NB4 (cell line): ENCODE data around the gene SNED1.
A peak's percentile ranks its signal among the peaks of the same experiment; 100 is the strongest.

Experiments used
- DNase-seq: peaks from one replicate; pipeline ENCODE4 v3.0.0; 2010; ENCODE audit warnings: low read depth
- H3K4me3 ChIP-seq: one replicate; pipeline ENCODE4 v1.5.1; 2011; ENCODE audit warnings: mild to moderate bottlenecking, low read depth, low read length, moderate library complexity
- MYC ChIP-seq: IDR thresholded peaks from 2 replicates; pipeline ENCODE4 v1.6.1; 2011; ENCODE audit warnings: low read depth, low read length
- POLR2A ChIP-seq: IDR thresholded peaks from 2 replicates; pipeline ENCODE4 v1.6.1; 2011; ENCODE audit warnings: mild to moderate bottlenecking; ENCODE audit not compliant: insufficient read length; ENCODE audit errors: extremely low read depth
- TF ChIP-seq, protein P1 (sequence below): IDR thresholded peaks from 2 replicates; pipeline ENCODE4 v1.6.1; 2011; ENCODE audit warnings: low read depth, low read length
- TF ChIP-seq, protein P2 (sequence below): IDR thresholded peaks from one replicate; pipeline ENCODE4 v1.5.1; 2012; ENCODE audit warnings: low read depth, low read length

SNED1 gene

DNA sequence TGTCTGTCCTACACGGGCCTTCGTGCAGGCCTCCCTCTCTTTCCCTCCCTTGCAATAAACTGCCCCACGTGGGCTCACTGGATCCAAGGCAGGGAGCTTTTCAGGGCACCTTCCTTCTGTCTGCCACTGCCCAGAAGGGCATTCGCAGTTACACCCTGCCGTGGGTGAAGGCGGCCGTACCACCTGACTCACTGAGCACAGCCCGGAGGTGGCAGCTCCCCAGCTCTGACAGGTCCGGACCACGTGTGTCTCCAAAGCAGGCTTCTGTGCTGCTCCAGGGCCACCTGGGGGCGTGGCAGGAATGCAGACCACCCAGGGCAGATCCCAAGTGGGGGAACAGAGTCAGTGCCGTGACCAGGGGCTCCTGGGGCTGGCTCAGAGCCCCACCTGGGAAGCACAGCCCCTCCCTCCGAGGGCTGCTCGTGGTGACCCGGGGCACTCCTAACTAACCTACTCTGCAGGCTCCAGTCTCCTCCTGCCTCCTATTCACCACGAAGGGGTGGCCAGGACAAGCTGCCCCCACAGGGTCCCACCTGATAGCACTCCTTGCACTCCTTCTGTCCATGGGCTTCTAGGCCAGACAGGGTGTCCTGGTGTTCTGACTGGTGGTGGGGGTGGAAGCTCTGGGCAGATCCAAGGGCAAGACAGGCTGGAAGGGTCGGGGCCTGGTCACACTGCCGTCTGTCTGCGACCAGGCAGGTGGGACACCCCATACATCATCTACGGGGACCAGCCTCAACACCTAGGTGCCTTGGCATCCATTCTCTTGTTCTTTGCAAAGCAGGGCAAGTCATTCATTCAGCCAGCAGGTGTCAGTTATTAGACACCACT is 9.7 kb downstream of the SNED1 start:
- DNase-seq: no peak
- TF ChIP-seq MYC: no peak
- TF ChIP-seq, protein P1, sequence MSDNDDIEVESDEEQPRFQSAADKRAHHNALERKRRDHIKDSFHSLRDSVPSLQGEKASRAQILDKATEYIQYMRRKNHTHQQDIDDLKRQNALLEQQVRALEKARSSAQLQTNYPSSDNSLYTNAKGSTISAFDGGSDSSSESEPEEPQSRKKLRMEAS: no peak
- no peak for TF ChIP-seq POLR2A
- H3K4me3 ChIP-seq: no peak overlapping the region

DNA sequence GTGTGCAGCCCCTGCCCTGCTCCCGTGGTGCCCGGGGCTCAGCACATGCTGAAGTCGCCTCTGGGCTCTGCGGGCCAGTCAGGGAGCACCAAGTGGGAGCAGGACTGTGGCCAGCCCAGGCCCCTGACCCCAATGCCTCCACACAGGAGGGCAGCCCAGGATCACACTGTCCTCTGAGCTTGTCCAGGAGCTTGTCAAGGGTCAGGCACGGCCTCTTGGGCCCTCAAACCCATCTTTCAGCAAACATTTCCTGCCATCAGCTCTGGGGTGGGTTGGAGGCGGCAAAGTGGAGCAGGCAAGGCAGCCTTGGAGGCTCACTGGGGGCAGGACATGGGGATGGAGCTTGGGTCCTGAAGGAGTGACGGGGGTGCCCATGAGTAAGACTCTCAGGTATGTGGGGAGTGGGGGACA is 10.3 kb downstream of the SNED1 start:
- TF ChIP-seq, protein P1: no peak
- TF ChIP-seq POLR2A: no peak
- TF ChIP-seq, protein P2, sequence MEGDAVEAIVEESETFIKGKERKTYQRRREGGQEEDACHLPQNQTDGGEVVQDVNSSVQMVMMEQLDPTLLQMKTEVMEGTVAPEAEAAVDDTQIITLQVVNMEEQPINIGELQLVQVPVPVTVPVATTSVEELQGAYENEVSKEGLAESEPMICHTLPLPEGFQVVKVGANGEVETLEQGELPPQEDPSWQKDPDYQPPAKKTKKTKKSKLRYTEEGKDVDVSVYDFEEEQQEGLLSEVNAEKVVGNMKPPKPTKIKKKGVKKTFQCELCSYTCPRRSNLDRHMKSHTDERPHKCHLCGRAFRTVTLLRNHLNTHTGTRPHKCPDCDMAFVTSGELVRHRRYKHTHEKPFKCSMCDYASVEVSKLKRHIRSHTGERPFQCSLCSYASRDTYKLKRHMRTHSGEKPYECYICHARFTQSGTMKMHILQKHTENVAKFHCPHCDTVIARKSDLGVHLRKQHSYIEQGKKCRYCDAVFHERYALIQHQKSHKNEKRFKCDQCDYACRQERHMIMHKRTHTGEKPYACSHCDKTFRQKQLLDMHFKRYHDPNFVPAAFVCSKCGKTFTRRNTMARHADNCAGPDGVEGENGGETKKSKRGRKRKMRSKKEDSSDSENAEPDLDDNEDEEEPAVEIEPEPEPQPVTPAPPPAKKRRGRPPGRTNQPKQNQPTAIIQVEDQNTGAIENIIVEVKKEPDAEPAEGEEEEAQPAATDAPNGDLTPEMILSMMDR: no peak
- TF ChIP-seq MYC: no peak
- no peak for DNase-seq
- no peak overlapping the region for H3K4me3 ChIP-seq

DNA sequence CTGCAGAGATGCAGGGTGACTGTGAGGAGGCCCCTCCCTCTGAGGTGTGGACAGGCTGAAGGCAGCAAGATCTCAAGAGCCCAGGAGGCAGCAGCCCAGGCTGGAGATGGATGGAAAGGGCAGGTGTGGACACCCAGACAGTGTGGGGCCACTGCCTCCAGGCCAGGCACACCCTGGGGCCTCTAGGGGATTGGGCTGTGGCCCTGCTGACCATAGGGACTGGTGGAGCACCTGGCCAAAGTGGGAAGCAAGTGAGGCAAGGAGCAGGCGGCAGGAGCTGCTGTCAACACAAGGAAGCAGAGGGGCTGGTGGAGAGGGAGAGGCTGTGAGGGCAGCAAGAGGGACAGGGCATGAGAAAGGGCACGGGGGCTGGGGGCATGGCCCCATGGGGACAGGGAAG is 10.8 kb downstream of the SNED1 start:
- no peak overlapping the region for H3K4me3 ChIP-seq
- TF ChIP-seq, protein P2: no peak
- no peak for TF ChIP-seq POLR2A
- no peak for TF ChIP-seq MYC
- DNase-seq: no peak

DNA sequence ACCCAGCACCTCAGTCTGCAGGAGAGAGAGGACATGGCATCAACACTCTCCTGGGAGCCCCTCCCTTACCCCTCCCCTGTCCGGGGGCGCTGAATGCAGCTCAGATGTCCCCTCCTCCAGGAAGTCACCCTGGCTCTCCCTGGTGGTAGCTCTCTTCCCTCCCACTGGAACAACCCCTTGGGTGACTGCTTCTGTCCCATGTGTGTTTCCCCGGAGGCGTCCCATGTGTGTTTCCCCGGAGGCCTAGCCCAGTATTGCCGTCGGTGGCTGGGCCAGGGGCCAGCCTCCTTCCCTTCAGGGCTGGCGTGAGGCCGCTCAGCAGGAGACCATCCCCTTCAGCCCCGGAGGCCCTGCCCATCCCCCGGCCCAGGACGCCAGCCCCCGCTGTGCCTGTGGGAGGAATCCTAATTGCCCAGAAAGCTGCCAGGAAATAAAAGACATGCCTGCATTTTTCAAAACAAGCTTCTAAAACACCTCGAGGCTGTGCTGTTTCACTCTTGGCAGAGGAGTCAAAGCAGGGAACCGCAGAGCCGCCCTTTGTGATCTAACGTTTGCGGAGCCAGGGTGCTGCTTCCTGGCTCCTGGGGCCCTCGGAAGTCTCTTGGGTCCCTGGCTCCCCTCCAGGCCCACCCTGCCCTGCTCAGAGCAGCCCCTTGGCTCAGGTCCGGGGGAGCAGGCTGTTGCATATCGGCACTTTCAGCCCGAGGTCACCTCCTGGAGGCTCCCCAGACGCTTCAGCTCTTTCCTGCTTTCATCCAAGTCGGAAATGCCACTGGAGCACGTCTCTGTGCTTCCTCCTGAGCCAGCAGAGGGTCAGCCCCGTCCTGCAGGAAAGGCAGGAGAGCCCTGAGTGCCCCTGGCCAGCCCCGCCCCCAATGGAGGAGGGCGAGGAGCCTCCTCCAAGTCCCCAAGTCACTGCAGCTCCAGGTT is 11.4 kb downstream of the SNED1 start:
- H3K4me3 ChIP-seq: no peak overlapping the region
- DNase-seq: peak; percentile 79

DNA sequence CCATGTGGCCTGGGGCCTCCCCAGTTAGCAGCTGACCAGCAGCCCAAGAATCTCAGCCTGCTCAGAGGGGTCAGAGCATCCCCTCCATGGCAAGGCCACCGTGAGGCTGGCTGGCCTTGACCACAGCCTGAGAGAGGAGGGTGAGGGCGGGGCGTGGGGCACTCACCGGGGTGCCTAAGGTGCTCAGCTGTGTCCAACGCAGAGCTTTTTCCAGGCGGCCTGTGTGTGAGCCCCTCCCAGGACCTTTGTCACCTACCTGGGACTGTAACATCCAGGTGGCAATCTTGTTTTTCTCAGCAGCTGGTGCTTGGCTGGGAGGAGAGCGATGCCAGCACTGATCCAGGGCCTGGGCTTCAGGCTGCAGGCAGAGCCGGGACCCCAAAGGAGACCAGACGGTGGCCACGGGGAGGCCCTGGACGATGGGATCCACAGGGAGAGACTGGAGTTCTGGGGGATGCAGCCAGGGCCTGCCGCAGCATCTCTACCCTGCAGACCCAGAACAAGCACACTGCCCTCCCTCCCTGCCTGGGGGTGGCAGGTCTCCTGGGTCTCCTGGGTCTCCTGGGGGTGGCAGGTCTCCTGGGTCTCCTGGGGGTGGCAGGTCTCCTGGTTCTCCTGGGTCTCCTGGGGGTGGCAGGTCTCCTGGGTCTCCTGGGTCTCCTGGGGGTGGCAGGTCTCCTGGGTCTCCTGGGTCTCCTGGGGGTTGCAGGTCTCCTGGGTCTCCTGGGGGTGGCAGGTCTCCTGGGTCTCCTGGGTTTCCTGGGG is 12.3 kb downstream of the SNED1 start:
- TF ChIP-seq, protein P1: no peak
- TF ChIP-seq POLR2A (no peak), MYC (no peak)
- TF ChIP-seq, protein P2: no peak
- DNase-seq: no peak
- no peak overlapping the region for H3K4me3 ChIP-seq

More for the DNA sequence above, 11.4 kb downstream of the SNED1 start:
- no peak for TF ChIP-seq POLR2A
- TF ChIP-seq, protein P2: no peak
- TF ChIP-seq MYC: no peak
- TF ChIP-seq, protein P1: peak; percentile 39; the same call in 1 of the 2 replicates

DNA sequence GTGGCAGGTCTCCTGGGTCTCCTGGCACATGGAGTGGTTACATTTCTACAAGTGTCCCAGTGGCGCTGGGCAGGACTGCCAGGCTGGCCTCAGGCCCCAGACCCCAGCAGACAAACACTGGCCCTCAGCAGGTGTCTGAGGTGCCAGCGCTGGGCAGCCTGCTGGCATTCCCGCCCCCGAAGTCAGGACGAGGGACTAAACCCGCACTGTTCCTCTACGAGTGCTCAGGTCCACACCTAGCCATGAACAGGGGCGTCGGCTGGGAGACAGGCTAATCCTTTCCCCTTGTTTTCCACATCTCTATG is 12.8 kb downstream of the SNED1 start:
- no peak for DNase-seq
- TF ChIP-seq, protein P2: no peak
- TF ChIP-seq MYC (no peak), POLR2A (no peak)
- TF ChIP-seq, protein P1: no peak
- no peak overlapping the region for H3K4me3 ChIP-seq
